GM23338 (cell line): ENCODE measurements around the gene SLC9A1. TPM values are rescaled to one million over a fixed set of nuclear protein-coding genes. Genes with fewer than 3 reads are reported as not detected.

Source experiments
- ATAC-seq: fragments of 200-7000 bp; cut with Tn5 transposase; 3 replicates; pipeline ENCODE4 v1.9.1; 2020
- DNase-seq: peaks from one replicate; pipeline ENCODE4 v3.0.0-alpha.2; 2015; ENCODE audit warnings: low spot score
- H2AFZ ChIP-seq: fragments of 200-600 bp; sonication (generic); 2 replicates; pipeline ENCODE4 v1.8.0; 2016; ENCODE audit warnings: antibody characterized with exemption, mild to moderate bottlenecking, moderate library complexity
- H3F3A ChIP-seq: fragments of 200-600 bp; sonication (generic); replicated peaks from 2 replicates; pipeline ENCODE4 v1.8.0; 2017; ENCODE audit warnings: antibody characterized with exemption, mixed run types, low read depth
- H3K27ac ChIP-seq: fragments of 200-600 bp; sonication (generic); 2 replicates; pipeline ENCODE4 v1.6.1; 2016; ENCODE audit warnings: low read depth
- H3K27me3 ChIP-seq: fragments of 200-600 bp; sonication (generic); 2 replicates; pipeline ENCODE4 v1.8.0; 2016; ENCODE audit warnings: mild to moderate bottlenecking, mixed run types, moderate library complexity; ENCODE audit not compliant: insufficient read depth
- H3K36me3 ChIP-seq: fragments of 200-600 bp; sonication (generic); 2 replicates; pipeline ENCODE4 v1.8.0; 2016; ENCODE audit warnings: mild to moderate bottlenecking; ENCODE audit not compliant: insufficient read depth
- H3K4me1 ChIP-seq: fragments of 200-600 bp; sonication (generic); 2 replicates; pipeline ENCODE4 v1.8.0; 2016; ENCODE audit warnings: mild to moderate bottlenecking, moderate library complexity; ENCODE audit not compliant: insufficient read depth
- H3K4me2 ChIP-seq: fragments of 200-600 bp; sonication (generic); 2 replicates; pipeline ENCODE4 v1.7.1; 2017; ENCODE audit warnings: mixed run types
- H3K4me3 ChIP-seq: fragments of 200-600 bp; sonication (generic); 2 replicates; pipeline ENCODE4 v1.6.1; 2016; ENCODE audit warnings: mixed run types
- H3K79me2 ChIP-seq: fragments of 200-600 bp; sonication (generic); replicated peaks from 2 replicates; pipeline ENCODE4 v1.8.0; 2017; ENCODE audit warnings: mild to moderate bottlenecking; ENCODE audit not compliant: insufficient read depth
- H3K9me2 ChIP-seq: fragments of 200-600 bp; sonication (generic); 2 replicates; pipeline ENCODE4 v1.8.0; 2017; ENCODE audit not compliant: insufficient read depth
- H4K20me1 ChIP-seq: fragments of 200-600 bp; sonication (generic); replicated peaks from 2 replicates; pipeline ENCODE4 v1.8.0; 2017; ENCODE audit warnings: mild to moderate bottlenecking; ENCODE audit not compliant: insufficient read depth
- H3K27ac Mint-ChIP-seq: 2 replicates; pipeline ENCODE4 v1.8.0; 2020; ENCODE audit warnings: inconsistent platforms, mild to moderate bottlenecking, moderate library complexity, mixed read lengths
- H3K27me3 Mint-ChIP-seq: 3 replicates; pipeline ENCODE4 v1.8.0; 2022; ENCODE audit warnings: low read depth, mild to moderate bottlenecking, moderate library complexity, mixed read lengths, inconsistent platforms; ENCODE audit not compliant: insufficient read depth, poor library complexity
- H3K36me3 Mint-ChIP-seq: 3 replicates; pipeline ENCODE4 v1.8.0; 2021; ENCODE audit warnings: low read depth, mild to moderate bottlenecking, inconsistent platforms, moderate library complexity, mixed read lengths
- H3K4me1 Mint-ChIP-seq: 3 replicates; pipeline ENCODE4 v1.8.0; 2020; ENCODE audit warnings: mild to moderate bottlenecking, inconsistent platforms, mixed read lengths
- H3K4me3 Mint-ChIP-seq: 3 replicates; pipeline ENCODE4 v1.8.0; 2021; ENCODE audit warnings: moderate library complexity, mild to moderate bottlenecking, inconsistent platforms, mixed read lengths
- H3K9me3 Mint-ChIP-seq: 3 replicates; pipeline ENCODE4 v1.8.0; 2020; ENCODE audit warnings: moderate library complexity, mild to moderate bottlenecking, inconsistent platforms, mixed read lengths
- CREB1 ChIP-seq: fragments of 250-450 bp; sonication (Bioruptor Pico); IDR thresholded peaks from 2 replicates; pipeline ENCODE4 v1.5.0; 2020; ENCODE audit warnings: low read depth, mild to moderate bottlenecking, moderate library complexity
- CTCF ChIP-seq, 2 experiments: fragments of 200-600 bp in 1 of 2; sonication (generic) in 1 of 2; conservative IDR thresholded peaks; 2 replicates each; pipeline versions ENCODE4 v1.5.1 to v1.6.1; 2016 to 2017; ENCODE audit warnings: antibody characterized with exemption in 2 of 2, low read depth in 2 of 2, mild to moderate bottlenecking in 2 of 2, moderate library complexity in 1 of 2
- EZH2 ChIP-seq: fragments of 200-600 bp; sonication (generic); IDR thresholded peaks from one replicate; pipeline ENCODE4 v1.8.0; 2017; ENCODE audit warnings: antibody characterized with exemption, mild to moderate bottlenecking, low read depth; ENCODE audit not compliant: unreplicated experiment
- EZH2phosphoT487 ChIP-seq: fragments of 200-600 bp; sonication (generic); IDR thresholded peaks from one replicate; pipeline ENCODE4 v1.8.1; 2018; ENCODE audit warnings: antibody characterized with exemption; ENCODE audit not compliant: unreplicated experiment
- JUNB ChIP-seq: IDR thresholded peaks from one replicate; pipeline ENCODE4 v1.6.1; 2016; ENCODE audit warnings: antibody characterized with exemption; ENCODE audit not compliant: unreplicated experiment
- NANOG ChIP-seq: IDR thresholded peaks from 2 replicates; pipeline ENCODE4 v1.6.1; 2016; ENCODE audit warnings: antibody characterized with exemption, borderline replicate concordance
- POLR2AphosphoS5 ChIP-seq: IDR thresholded peaks from 2 replicates; pipeline ENCODE4 v1.6.1; 2016; ENCODE audit warnings: antibody characterized with exemption, low read depth
- STAT1 ChIP-seq: IDR thresholded peaks from one replicate; pipeline ENCODE4 v1.6.1; 2016; ENCODE audit warnings: antibody characterized with exemption; ENCODE audit not compliant: unreplicated experiment
- ZNF114 ChIP-seq: fragments of 250-450 bp; sonication (Bioruptor Pico); IDR thresholded peaks from 2 replicates; pipeline ENCODE4 v1.5.0; 2020; ENCODE audit warnings: mild to moderate bottlenecking, moderate library complexity
- ZNF331 ChIP-seq: fragments of 250-450 bp; sonication (Bioruptor Pico); IDR thresholded peaks from 2 replicates; pipeline ENCODE4 v1.5.0; 2020; ENCODE audit warnings: low read depth, mild to moderate bottlenecking, moderate library complexity
- polyA plus RNA-seq: library from polyadenylated mRNA; unstranded; fragments of >200 nt; fragmentation: Nextera tagmentation; extraction: Ambion mirVana; gene quantifications from 2 replicates; pipeline ENCODE4 v1.2.1, GENCODE V29; 2016
- total RNA-seq: library from RNA; depleted of rRNA; stranded (reverse); fragments of >200 nt; shearing (Covaris generic); gene quantifications from 2 replicates; pipeline ENCODE4 v1.2.3, GENCODE V29; 2014
- TF ChIP-seq, protein P1 (sequence below): IDR thresholded peaks from one replicate; pipeline ENCODE4 v1.6.1; 2018; ENCODE audit warnings: antibody characterized with exemption; ENCODE audit not compliant: unreplicated experiment
- TF ChIP-seq, protein P2 (sequence below): fragments of 250-450 bp; sonication (Bioruptor Pico); IDR thresholded peaks from 2 replicates; pipeline ENCODE4 v1.5.0; 2020; ENCODE audit warnings: mild to moderate bottlenecking, moderate library complexity
- TF ChIP-seq, protein P3 (sequence below): IDR thresholded peaks from 2 replicates; pipeline ENCODE4 v1.6.1; 2016; ENCODE audit warnings: antibody characterized with exemption

SLC9A1 gene
- total and polyA plus RNA-seq, 2 experiments from 2014 or later: 10.4 to 22.3 TPM

- Mint-ChIP-seq H3K4me3 (no peak overlapping the region), H3K36me3 (peaks cover 3% of the 10 kb centered on the region; the same call in 1 of the 3 replicates), H3K27me3 (peaks cover 4% of the 10 kb centered on the region), H3K27ac (no peak overlapping the region), H3K4me1 (peaks cover 12% of the 10 kb centered on the region), H3K9me3 (no peaks in the 10 kb centered on the region)
- Histone ChIP-seq H3K4me1 (0 out of 2 replicates have a peak, but pooled peaks cover 2% of the 10 kb centered on the region), H3K4me2 (no peak overlapping the region), H3F3A (0 out of 2 replicates have a peak, but pooled peaks cover 2% of the 10 kb centered on the region), H3K27me3 (no peaks in the 10 kb centered on the region), H3K9me2 (no peaks in the 10 kb centered on the region), H3K27ac (no peak overlapping the region), H4K20me1 (no peaks in the 10 kb centered on the region), H3K4me3 (no peak overlapping the region), H3K79me2 (no peaks in the 10 kb centered on the region), H3K36me3 (no peaks in the 10 kb centered on the region), H2AFZ (no peak overlapping the region)
- ATAC-seq (no peak), DNase-seq (no peak)
- TF ChIP-seq JUNB: no peak
- TF ChIP-seq STAT1: no peak
- no peak for TF ChIP-seq CREB1 (CRISPR knock-in tag)
- TF ChIP-seq, protein P1, sequence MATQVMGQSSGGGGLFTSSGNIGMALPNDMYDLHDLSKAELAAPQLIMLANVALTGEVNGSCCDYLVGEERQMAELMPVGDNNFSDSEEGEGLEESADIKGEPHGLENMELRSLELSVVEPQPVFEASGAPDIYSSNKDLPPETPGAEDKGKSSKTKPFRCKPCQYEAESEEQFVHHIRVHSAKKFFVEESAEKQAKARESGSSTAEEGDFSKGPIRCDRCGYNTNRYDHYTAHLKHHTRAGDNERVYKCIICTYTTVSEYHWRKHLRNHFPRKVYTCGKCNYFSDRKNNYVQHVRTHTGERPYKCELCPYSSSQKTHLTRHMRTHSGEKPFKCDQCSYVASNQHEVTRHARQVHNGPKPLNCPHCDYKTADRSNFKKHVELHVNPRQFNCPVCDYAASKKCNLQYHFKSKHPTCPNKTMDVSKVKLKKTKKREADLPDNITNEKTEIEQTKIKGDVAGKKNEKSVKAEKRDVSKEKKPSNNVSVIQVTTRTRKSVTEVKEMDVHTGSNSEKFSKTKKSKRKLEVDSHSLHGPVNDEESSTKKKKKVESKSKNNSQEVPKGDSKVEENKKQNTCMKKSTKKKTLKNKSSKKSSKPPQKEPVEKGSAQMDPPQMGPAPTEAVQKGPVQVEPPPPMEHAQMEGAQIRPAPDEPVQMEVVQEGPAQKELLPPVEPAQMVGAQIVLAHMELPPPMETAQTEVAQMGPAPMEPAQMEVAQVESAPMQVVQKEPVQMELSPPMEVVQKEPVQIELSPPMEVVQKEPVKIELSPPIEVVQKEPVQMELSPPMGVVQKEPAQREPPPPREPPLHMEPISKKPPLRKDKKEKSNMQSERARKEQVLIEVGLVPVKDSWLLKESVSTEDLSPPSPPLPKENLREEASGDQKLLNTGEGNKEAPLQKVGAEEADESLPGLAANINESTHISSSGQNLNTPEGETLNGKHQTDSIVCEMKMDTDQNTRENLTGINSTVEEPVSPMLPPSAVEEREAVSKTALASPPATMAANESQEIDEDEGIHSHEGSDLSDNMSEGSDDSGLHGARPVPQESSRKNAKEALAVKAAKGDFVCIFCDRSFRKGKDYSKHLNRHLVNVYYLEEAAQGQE: no peak
- no peak for TF ChIP-seq CTCF (conservative IDR thresholded peaks at IDR 0.05; ENCODE audit: low read depth in 2 of 2)
- no peak for TF ChIP-seq NANOG
- TF ChIP-seq, protein P2, sequence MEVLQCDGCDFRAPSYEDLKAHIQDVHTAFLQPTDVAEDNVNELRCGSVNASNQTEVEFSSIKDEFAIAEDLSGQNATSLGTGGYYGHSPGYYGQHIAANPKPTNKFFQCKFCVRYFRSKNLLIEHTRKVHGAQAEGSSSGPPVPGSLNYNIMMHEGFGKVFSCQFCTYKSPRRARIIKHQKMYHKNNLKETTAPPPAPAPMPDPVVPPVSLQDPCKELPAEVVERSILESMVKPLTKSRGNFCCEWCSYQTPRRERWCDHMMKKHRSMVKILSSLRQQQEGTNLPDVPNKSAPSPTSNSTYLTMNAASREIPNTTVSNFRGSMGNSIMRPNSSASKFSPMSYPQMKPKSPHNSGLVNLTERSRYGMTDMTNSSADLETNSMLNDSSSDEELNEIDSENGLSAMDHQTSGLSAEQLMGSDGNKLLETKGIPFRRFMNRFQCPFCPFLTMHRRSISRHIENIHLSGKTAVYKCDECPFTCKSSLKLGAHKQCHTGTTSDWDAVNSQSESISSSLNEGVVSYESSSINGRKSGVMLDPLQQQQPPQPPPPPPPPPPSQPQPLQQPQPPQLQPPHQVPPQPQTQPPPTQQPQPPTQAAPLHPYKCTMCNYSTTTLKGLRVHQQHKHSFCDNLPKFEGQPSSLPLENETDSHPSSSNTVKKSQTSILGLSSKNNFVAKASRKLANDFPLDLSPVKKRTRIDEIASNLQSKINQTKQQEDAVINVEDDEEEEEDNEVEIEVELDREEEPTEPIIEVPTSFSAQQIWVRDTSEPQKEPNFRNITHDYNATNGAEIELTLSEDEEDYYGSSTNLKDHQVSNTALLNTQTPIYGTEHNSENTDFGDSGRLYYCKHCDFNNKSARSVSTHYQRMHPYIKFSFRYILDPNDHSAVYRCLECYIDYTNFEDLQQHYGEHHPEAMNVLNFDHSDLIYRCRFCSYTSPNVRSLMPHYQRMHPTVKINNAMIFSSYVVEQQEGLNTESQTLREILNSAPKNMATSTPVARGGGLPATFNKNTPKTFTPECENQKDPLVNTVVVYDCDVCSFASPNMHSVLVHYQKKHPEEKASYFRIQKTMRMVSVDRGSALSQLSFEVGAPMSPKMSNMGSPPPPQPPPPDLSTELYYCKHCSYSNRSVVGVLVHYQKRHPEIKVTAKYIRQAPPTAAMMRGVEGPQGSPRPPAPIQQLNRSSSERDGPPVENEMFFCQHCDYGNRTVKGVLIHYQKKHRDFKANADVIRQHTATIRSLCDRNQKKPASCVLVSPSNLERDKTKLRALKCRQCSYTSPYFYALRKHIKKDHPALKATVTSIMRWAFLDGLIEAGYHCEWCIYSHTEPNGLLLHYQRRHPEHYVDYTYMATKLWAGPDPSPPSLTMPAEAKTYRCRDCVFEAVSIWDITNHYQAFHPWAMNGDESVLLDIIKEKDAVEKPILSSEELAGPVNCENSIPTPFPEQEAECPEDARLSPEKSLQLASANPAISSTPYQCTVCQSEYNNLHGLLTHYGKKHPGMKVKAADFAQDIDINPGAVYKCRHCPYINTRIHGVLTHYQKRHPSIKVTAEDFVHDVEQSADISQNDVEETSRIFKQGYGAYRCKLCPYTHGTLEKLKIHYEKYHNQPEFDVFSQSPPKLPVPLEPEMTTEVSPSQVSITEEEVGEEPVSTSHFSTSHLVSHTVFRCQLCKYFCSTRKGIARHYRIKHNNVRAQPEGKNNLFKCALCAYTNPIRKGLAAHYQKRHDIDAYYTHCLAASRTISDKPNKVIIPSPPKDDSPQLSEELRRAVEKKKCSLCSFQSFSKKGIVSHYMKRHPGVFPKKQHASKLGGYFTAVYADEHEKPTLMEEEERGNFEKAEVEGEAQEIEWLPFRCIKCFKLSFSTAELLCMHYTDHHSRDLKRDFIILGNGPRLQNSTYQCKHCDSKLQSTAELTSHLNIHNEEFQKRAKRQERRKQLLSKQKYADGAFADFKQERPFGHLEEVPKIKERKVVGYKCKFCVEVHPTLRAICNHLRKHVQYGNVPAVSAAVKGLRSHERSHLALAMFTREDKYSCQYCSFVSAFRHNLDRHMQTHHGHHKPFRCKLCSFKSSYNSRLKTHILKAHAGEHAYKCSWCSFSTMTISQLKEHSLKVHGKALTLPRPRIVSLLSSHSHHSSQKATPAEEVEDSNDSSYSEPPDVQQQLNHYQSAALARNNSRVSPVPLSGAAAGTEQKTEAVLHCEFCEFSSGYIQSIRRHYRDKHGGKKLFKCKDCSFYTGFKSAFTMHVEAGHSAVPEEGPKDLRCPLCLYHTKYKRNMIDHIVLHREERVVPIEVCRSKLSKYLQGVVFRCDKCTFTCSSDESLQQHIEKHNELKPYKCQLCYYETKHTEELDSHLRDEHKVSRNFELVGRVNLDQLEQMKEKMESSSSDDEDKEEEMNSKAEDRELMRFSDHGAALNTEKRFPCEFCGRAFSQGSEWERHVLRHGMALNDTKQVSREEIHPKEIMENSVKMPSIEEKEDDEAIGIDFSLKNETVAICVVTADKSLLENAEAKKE (CRISPR knock-in tag): no peak
- TF ChIP-seq EZH2: no peak
- TF ChIP-seq POLR2AphosphoS5: no peak
- TF ChIP-seq ZNF331 (CRISPR knock-in tag): no peak
- no peak for TF ChIP-seq EZH2phosphoT487
- TF ChIP-seq ZNF114 (CRISPR knock-in tag): no peak
- TF ChIP-seq, protein P3, sequence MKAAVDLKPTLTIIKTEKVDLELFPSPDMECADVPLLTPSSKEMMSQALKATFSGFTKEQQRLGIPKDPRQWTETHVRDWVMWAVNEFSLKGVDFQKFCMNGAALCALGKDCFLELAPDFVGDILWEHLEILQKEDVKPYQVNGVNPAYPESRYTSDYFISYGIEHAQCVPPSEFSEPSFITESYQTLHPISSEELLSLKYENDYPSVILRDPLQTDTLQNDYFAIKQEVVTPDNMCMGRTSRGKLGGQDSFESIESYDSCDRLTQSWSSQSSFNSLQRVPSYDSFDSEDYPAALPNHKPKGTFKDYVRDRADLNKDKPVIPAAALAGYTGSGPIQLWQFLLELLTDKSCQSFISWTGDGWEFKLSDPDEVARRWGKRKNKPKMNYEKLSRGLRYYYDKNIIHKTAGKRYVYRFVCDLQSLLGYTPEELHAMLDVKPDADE: no peak
Observed at GRCh38 chr1:27114546-27114945, 40.4 kb downstream of the SLC9A1 start.
